SK-N-SH treated with all-trans-retinoic acid at 6 μM for 48 hours (cell line): ENCODE data around the gene IGFL1.
"Not testable (repeated sequence)": the region's sequence is repeated elsewhere in the genome, so short reads cannot be mapped to it uniquely, and the experiment has no call there.

Source experiments
- ATAC-seq: fragments of 200-7000 bp; cut with Tn5 transposase; 3 replicates; pipeline ENCODE4 v1.9.1; 2020; ENCODE audit warnings: mild to moderate bottlenecking, moderate library complexity
- ARNTL ChIP-seq: fragments of 450-650 bp; formaldehyde crosslinking; IDR thresholded peaks from 2 replicates; pipeline ENCODE4 v1.5.0; 2020; ENCODE audit warnings: low read depth, mild to moderate bottlenecking, moderate library complexity, borderline replicate concordance
- BACH2 ChIP-seq: fragments of 250-450 bp; sonication (Bioruptor Pico); IDR thresholded peaks from 2 replicates; pipeline ENCODE4 v1.9.0; 2021; ENCODE audit warnings: mild to moderate bottlenecking, borderline replicate concordance
- CREB5 ChIP-seq: fragments of 250-450 bp; sonication (Bioruptor Pico); IDR thresholded peaks from 2 replicates; pipeline ENCODE4 v1.5.1; 2020; ENCODE audit warnings: low read depth, mild to moderate bottlenecking, moderate library complexity
- CSDC2 ChIP-seq: fragments of 250-450 bp; sonication (Bioruptor Pico); IDR thresholded peaks from 2 replicates; pipeline ENCODE4 v1.5.0; 2020; ENCODE audit warnings: mild to moderate bottlenecking, moderate library complexity
- ESRRG ChIP-seq: fragments of 250-450 bp; sonication (Bioruptor Pico); IDR thresholded peaks from 2 replicates; pipeline ENCODE4 v1.6.1; 2021; ENCODE audit warnings: mild to moderate bottlenecking
- GLIS3 ChIP-seq: fragments of 250-450 bp; sonication (Bioruptor Pico); IDR thresholded peaks from 2 replicates; pipeline ENCODE4 v1.5.0; 2020; ENCODE audit warnings: mild to moderate bottlenecking, moderate library complexity
- ISL1 ChIP-seq: fragments of 250-450 bp; sonication (Bioruptor Pico); IDR thresholded peaks from 2 replicates; pipeline ENCODE4 v2.1.2; 2022; ENCODE audit warnings: mild to moderate bottlenecking, moderate library complexity
- OSR1 ChIP-seq: fragments of 250-450 bp; sonication (Bioruptor Pico); IDR thresholded peaks from 2 replicates; pipeline ENCODE4 v1.8.0; 2022; ENCODE audit warnings: moderate library complexity, mild to moderate bottlenecking, inconsistent platforms
- POU6F1 ChIP-seq: fragments of 250-450 bp; sonication (Bioruptor Pico); IDR thresholded peaks from 2 replicates; pipeline ENCODE4 v1.8.0; 2021; ENCODE audit warnings: low read depth, mild to moderate bottlenecking, moderate library complexity, borderline replicate concordance
- PPARA ChIP-seq: fragments of 250-450 bp; sonication (Bioruptor Pico); IDR thresholded peaks from 2 replicates; pipeline ENCODE4 v1.5.0; 2020; ENCODE audit warnings: mild to moderate bottlenecking, borderline replicate concordance
- RARB ChIP-seq: fragments of 250-450 bp; sonication (Bioruptor Pico); IDR thresholded peaks from 2 replicates; pipeline ENCODE4 v1.8.0; 2021; ENCODE audit warnings: mild to moderate bottlenecking, moderate library complexity
- SNAI2 ChIP-seq: fragments of 250-450 bp; sonication (Bioruptor Pico); IDR thresholded peaks from 2 replicates; pipeline ENCODE4 v1.5.0; 2020; ENCODE audit warnings: mild to moderate bottlenecking, moderate library complexity
- TCF4 ChIP-seq: fragments of 250-450 bp; sonication (Bioruptor Pico); IDR thresholded peaks from 2 replicates; pipeline ENCODE4 v1.8.0; 2021; ENCODE audit warnings: mild to moderate bottlenecking, moderate library complexity, borderline replicate concordance
- TOX ChIP-seq: fragments of 250-450 bp; sonication (Bioruptor Pico); IDR thresholded peaks from 2 replicates; pipeline ENCODE4 v1.8.0; 2021; ENCODE audit warnings: mild to moderate bottlenecking, moderate library complexity, borderline replicate concordance
- TSHZ2 ChIP-seq: fragments of 250-450 bp; sonication (Bioruptor Pico); IDR thresholded peaks from 2 replicates; pipeline ENCODE4 v1.5.0; 2020; ENCODE audit warnings: mild to moderate bottlenecking, moderate library complexity
- ZC3H10 ChIP-seq: fragments of 250-450 bp; sonication (Bioruptor Pico); IDR thresholded peaks from 2 replicates; pipeline ENCODE4 v1.5.1; 2021; ENCODE audit warnings: mild to moderate bottlenecking, moderate library complexity
- ZFP3 ChIP-seq: fragments of 250-450 bp; sonication (Bioruptor Pico); IDR thresholded peaks from 2 replicates; pipeline ENCODE4 v1.5.0; 2020; ENCODE audit warnings: mild to moderate bottlenecking, moderate library complexity
- ZFP30 ChIP-seq: fragments of 450-650 bp; formaldehyde crosslinking; IDR thresholded peaks from 2 replicates; pipeline ENCODE4 v1.5.0; 2022; ENCODE audit warnings: mild to moderate bottlenecking, moderate library complexity
- ZNF565 ChIP-seq: fragments of 450-650 bp; formaldehyde crosslinking; conservative IDR thresholded peaks from 2 replicates; pipeline ENCODE4 v1.5.0; 2020; ENCODE audit warnings: low read depth, mild to moderate bottlenecking, moderate library complexity
- ZNF70 ChIP-seq: fragments of 450-650 bp; formaldehyde crosslinking; IDR thresholded peaks from 2 replicates; pipeline ENCODE4 v1.5.0; 2020; ENCODE audit warnings: mild to moderate bottlenecking, moderate library complexity
- ZNF8 ChIP-seq: fragments of 450-650 bp; formaldehyde crosslinking; IDR thresholded peaks from 2 replicates; pipeline ENCODE4 v1.5.0; 2020; ENCODE audit warnings: mild to moderate bottlenecking, moderate library complexity
- TF ChIP-seq, protein P1 (sequence below): fragments of 250-450 bp; sonication (Bioruptor Pico); IDR thresholded peaks from 2 replicates; pipeline ENCODE4 v1.5.1; 2021; ENCODE audit warnings: mild to moderate bottlenecking, moderate library complexity
- TF ChIP-seq, protein P2 (sequence below): fragments of 250-450 bp; sonication (Bioruptor Pico); IDR thresholded peaks from 2 replicates; pipeline ENCODE4 v1.8.0; 2020; ENCODE audit warnings: mild to moderate bottlenecking, moderate library complexity, borderline replicate concordance

The IGFL1 gene

DNA sequence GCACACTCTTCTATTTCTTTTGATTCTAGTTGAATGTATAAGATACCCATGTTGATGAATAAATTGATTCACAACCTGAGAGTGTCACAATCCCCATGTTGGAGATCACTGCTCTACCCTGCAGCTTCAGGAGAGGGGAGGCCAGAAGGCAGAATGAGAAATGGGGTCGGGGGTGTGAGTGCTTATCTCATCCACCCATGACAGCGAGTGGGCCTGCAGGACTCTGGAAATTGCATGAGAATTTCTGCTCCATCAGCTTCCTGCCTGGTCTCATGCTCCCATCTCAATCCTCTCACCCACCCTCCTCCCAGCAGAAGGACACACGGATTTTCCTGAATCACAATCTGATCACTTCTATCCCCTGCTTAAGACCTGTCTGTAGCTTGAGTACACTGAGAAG is 22.9 kb upstream of the IGFL1 start:
- no peak for ATAC-seq
- TF ChIP-seq ISL1 (CRISPR knock-in tag) (no peak), TSHZ2 (CRISPR knock-in tag) (no peak), RARB (CRISPR knock-in tag) (no peak), SNAI2 (CRISPR knock-in tag) (no peak), CREB5 (CRISPR knock-in tag) (no peak), ZNF565 (CRISPR knock-in tag) (no peak), ZNF8 (CRISPR knock-in tag) (no peak), TOX (CRISPR knock-in tag) (no peak), GLIS3 (no peak), OSR1 (CRISPR knock-in tag) (no peak), ARNTL (no peak), POU6F1 (CRISPR knock-in tag) (no peak), ZC3H10 (no peak), ESRRG (no peak), CSDC2 (CRISPR knock-in tag) (no peak), TCF4 (CRISPR knock-in tag) (no peak), ZFP30 (no peak)
- TF ChIP-seq, protein P1, sequence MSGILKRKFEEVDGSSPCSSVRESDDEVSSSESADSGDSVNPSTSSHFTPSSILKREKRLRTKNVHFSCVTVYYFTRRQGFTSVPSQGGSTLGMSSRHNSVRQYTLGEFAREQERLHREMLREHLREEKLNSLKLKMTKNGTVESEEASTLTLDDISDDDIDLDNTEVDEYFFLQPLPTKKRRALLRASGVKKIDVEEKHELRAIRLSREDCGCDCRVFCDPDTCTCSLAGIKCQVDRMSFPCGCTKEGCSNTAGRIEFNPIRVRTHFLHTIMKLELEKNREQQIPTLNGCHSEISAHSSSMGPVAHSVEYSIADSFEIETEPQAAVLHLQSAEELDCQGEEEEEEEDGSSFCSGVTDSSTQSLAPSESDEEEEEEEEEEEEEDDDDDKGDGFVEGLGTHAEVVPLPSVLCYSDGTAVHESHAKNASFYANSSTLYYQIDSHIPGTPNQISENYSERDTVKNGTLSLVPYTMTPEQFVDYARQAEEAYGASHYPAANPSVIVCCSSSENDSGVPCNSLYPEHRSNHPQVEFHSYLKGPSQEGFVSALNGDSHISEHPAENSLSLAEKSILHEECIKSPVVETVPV, result no peak
- TF ChIP-seq, protein P2, sequence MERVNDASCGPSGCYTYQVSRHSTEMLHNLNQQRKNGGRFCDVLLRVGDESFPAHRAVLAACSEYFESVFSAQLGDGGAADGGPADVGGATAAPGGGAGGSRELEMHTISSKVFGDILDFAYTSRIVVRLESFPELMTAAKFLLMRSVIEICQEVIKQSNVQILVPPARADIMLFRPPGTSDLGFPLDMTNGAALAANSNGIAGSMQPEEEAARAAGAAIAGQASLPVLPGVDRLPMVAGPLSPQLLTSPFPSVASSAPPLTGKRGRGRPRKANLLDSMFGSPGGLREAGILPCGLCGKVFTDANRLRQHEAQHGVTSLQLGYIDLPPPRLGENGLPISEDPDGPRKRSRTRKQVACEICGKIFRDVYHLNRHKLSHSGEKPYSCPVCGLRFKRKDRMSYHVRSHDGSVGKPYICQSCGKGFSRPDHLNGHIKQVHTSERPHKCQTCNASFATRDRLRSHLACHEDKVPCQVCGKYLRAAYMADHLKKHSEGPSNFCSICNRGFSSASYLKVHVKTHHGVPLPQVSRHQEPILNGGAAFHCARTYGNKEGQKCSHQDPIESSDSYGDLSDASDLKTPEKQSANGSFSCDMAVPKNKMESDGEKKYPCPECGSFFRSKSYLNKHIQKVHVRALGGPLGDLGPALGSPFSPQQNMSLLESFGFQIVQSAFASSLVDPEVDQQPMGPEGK (CRISPR knock-in tag), result no peak

GRCh38 chr19:46207858-46208257 is 21.7 kb upstream of the IGFL1 start:
- ATAC-seq, result not testable (repeated sequence)

DNA sequence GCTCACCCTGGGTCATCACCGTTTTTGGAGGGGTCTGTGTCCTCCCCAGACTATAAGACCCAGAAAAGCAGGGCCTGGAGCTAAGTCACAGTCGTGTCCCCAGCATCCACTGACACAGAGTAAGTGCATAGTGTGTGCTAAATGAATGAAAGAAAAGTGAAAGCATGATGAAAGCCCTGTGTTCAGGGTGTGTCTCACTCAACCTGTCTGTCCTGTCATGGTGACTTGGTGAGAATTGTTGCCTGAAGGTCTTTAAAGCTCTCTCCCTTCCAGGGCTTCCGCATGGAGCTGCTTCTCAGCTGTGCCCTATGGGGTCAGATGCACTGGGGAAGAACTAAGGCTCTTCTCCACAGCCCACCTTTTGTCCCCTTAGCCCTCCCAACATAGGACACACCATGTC is 20.5 kb upstream of the IGFL1 start:
- ATAC-seq, result no peak
- no peak for TF ChIP-seq ARNTL
- no peak for TF ChIP-seq POU6F1 (CRISPR knock-in tag)
- TF ChIP-seq ZFP3 (CRISPR knock-in tag), result no peak
- TF ChIP-seq ISL1 (CRISPR knock-in tag), result no peak
- no peak for TF ChIP-seq RARB (CRISPR knock-in tag)
- no peak for TF ChIP-seq ZFP30
- no peak for TF ChIP-seq CREB5 (CRISPR knock-in tag)
- TF ChIP-seq SNAI2 (CRISPR knock-in tag), result no peak
- TF ChIP-seq GLIS3, result no peak
- no peak for TF ChIP-seq PPARA (CRISPR knock-in tag)
- TF ChIP-seq ZNF70, result no peak
- no peak for TF ChIP-seq BACH2 (CRISPR knock-in tag)
- TF ChIP-seq ESRRG, result no peak
- no peak for TF ChIP-seq TSHZ2 (CRISPR knock-in tag)
- TF ChIP-seq OSR1 (CRISPR knock-in tag), result no peak
